Upper lobe of right lung (tissue), 1 donor: Measurements from ENCODE around the gene ARHGAP42. TPM values are rescaled to one million over a fixed set of nuclear protein-coding genes. Genes with fewer than 3 reads are reported as not detected.
A peak's percentile ranks its signal among the peaks of the same experiment; 100 is the strongest.

Experiments
- ATAC-seq: fragments of 200-7000 bp; cut with Tn5 transposase; one replicate; pipeline ENCODE4 v1.9.1; 2020; ENCODE audit warnings: mild to moderate bottlenecking, moderate library complexity
- DNase-seq: peaks from one replicate; pipeline ENCODE4 v3.0.0-alpha.2; 2020
- H3K27ac ChIP-seq: fragments of 200-600 bp; one replicate; pipeline ENCODE4 v1.8.0; 2022
- H3K27me3 ChIP-seq: fragments of 200-600 bp; one replicate; pipeline ENCODE4 v1.8.0; 2022; ENCODE audit warnings: mild to moderate bottlenecking
- H3K36me3 ChIP-seq: fragments of 200-600 bp; one replicate; pipeline ENCODE4 v1.8.0; 2022
- H3K4me1 ChIP-seq: fragments of 200-600 bp; one replicate; pipeline ENCODE4 v1.8.0; 2022
- H3K4me3 ChIP-seq: fragments of 200-600 bp; one replicate; pipeline ENCODE4 v1.8.0; 2022; ENCODE audit warnings: mild to moderate bottlenecking
- H3K9me3 ChIP-seq: fragments of 200-600 bp; one replicate; pipeline ENCODE4 v1.8.0; 2022
- CTCF ChIP-seq: fragments of 200-600 bp; IDR thresholded peaks from one replicate; pipeline ENCODE4 v1.8.0; 2022; ENCODE audit warnings: antibody characterized with exemption
- intact Hi-C: fragments of 100-400 bp; cut with DNase I; formaldehyde crosslinking; loops from one replicate; pipeline ENCODE4 v1.11.0; 2022
- total RNA-seq: library from RNA; stranded (reverse); fragmentation: NEBNext Ultra II Directional; extraction: Animal tissue kit (Norgen Biotek cat#: 25700); gene quantifications from one replicate; pipeline ENCODE4 v1.2.1, GENCODE V29; 2021
- donor health status: DM: no; HTN: yes; CAD: no; lungs with severe emphysema.

The ARHGAP42 gene
- total RNA-seq, 1 donor from 2014 or later = 19.8 TPM

GRCh38 chr11:100972046-100972445 lies 285.0 kb downstream of the ARHGAP42 start:
- H3K27ac ChIP-seq = no peak overlapping the region
- H3K4me3 ChIP-seq = no peak overlapping the region
- H3K9me3 ChIP-seq = no peaks in the 10 kb centered on the region
- intact Hi-C loops = no loop called here
- H3K27me3 ChIP-seq = no peaks in the 10 kb centered on the region
- no peaks in the 10 kb centered on the region for H3K4me1 ChIP-seq
- ATAC-seq = no peak
- TF ChIP-seq CTCF = no peak
- no peak for DNase-seq
- H3K36me3 ChIP-seq = no peaks in the 10 kb centered on the region

GRCh38 chr11:100978442-100978841 lies 291.4 kb downstream of the ARHGAP42 start:
- H3K36me3 ChIP-seq = no peaks in the 10 kb centered on the region
- no peak overlapping the region for H3K27ac ChIP-seq
- ATAC-seq (no peak), DNase-seq (no peak)
- intact Hi-C loops = no loop called here
- H3K27me3 ChIP-seq = no peaks in the 10 kb centered on the region
- no peak overlapping the region for H3K4me3 ChIP-seq
- no peaks in the 10 kb centered on the region for H3K9me3 ChIP-seq
- no peak for TF ChIP-seq CTCF
- no peaks in the 10 kb centered on the region for H3K4me1 ChIP-seq

GRCh38 chr11:100978939-100979338 lies 291.9 kb downstream of the ARHGAP42 start:
- intact Hi-C loops = no loop called here
- no peak for TF ChIP-seq CTCF
- no peak overlapping the region for H3K4me3 ChIP-seq
- no peaks in the 10 kb centered on the region for H3K4me1 ChIP-seq
- H3K27me3 ChIP-seq = no peaks in the 10 kb centered on the region
- no peak for DNase-seq
- no peak overlapping the region for H3K27ac ChIP-seq
- no peaks in the 10 kb centered on the region for H3K9me3 ChIP-seq
- ATAC-seq = no peak
- no peaks in the 10 kb centered on the region for H3K36me3 ChIP-seq

- intact Hi-C loops = no loop called here
- H3K4me3 ChIP-seq = no peak overlapping the region
- peak; percentile 15 for TF ChIP-seq CTCF
- no peaks in the 10 kb centered on the region for H3K4me1 ChIP-seq
- H3K36me3 ChIP-seq = no peaks in the 10 kb centered on the region
- ATAC-seq (no peak), DNase-seq (no peak)
- H3K9me3 ChIP-seq = no peaks in the 10 kb centered on the region
- H3K27me3 ChIP-seq = no peaks in the 10 kb centered on the region
- no peak overlapping the region for H3K27ac ChIP-seq
Measured at GRCh38 chr11:100980156-100980555, 293.1 kb downstream of the ARHGAP42 start.

GRCh38 chr11:100981196-100981824 lies 294.2 kb downstream of the ARHGAP42 start:
- intact Hi-C loops = no loop called here
- DNase-seq (no peak), ATAC-seq (no peak)
- no peaks in the 10 kb centered on the region for H3K36me3 ChIP-seq
- TF ChIP-seq CTCF = no peak
- no peak overlapping the region for H3K4me3 ChIP-seq
- H3K9me3 ChIP-seq = no peaks in the 10 kb centered on the region
- H3K27ac ChIP-seq = no peak overlapping the region
- no peaks in the 10 kb centered on the region for H3K4me1 ChIP-seq
- H3K27me3 ChIP-seq = no peaks in the 10 kb centered on the region

GRCh38 chr11:100984668-100985067 lies 297.6 kb downstream of the ARHGAP42 start:
- TF ChIP-seq CTCF = no peak
- DNase-seq = no peak
- no peaks in the 10 kb centered on the region for H3K4me1 ChIP-seq
- H3K4me3 ChIP-seq = no peak overlapping the region
- H3K27ac ChIP-seq = no peak overlapping the region
- H3K27me3 ChIP-seq = no peaks in the 10 kb centered on the region
- intact Hi-C loops = no loop called here
- H3K9me3 ChIP-seq = no peaks in the 10 kb centered on the region
- H3K36me3 ChIP-seq = no peaks in the 10 kb centered on the region
- ATAC-seq = no peak
